AG04449 (cell line): Measurements from ENCODE around the gene MT1A.

Experiments used
- CTCF ChIA-PET: fragments of 350-600 bp; formaldehyde crosslinking; extraction: SDS; loops from one replicate; lab custom pipeline; 2021; ENCODE audit warnings: antibody characterized with exemption; lab: Yijun Ruan, JAX
- POLR2A ChIA-PET: fragments of 400-600, 350-600 bp; formaldehyde crosslinking; extraction: SDS; loops from one replicate; lab custom pipeline; 2020; ENCODE audit warnings: antibody characterized with exemption, inconsistent platforms; lab: Yijun Ruan, JAX
- DNase-seq: peaks from one replicate; pipeline ENCODE4 v3.0.0-alpha.2; 2010; ENCODE audit warnings: low read depth, low spot score
- H3K4me3 ChIP-seq: 2 replicates; pipeline ENCODE4 v1.5.1; 2011; ENCODE audit warnings: low read depth, mild to moderate bottlenecking, control low read depth, low read length
- TF ChIP-seq, protein P1 (sequence below): IDR thresholded peaks from one replicate; pipeline ENCODE4 v1.5.1; 2011; ENCODE audit warnings: mild to moderate bottlenecking, moderate library complexity, low read length, control low read depth, inconsistent platforms; ENCODE audit not compliant: insufficient read depth; ENCODE audit errors: missing control alignments

Gene MT1A

DNA sequence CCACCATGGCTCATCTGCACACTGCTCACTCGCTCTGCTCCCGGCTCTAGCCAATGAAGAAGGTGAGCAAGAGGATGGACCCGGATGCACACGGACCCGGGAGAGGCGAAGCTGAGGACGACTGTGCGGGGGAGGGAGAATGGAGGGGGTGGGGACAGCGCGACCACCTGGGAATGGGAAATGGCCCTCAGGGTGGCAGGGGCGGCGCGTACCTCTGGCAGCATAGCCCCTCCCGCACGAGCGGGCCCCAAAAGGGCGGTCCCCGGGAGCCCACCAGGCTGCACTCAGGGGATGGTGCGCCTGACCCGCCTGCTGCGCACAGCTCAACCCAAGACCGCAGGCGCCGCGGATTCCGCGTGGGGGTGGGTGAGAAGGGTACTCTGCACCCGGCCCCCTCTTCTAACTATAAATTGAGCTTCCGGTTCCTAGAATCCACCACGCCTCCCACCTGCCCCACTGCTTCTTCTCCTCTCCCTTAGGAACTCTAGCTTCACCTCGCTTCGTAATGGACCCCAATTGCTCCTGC is 37.3 kb downstream of the MT1A start:
- ChIA-PET CTCF (interaction anchor here (1.3 to 1.7 kb wide), 2 partner anchors 22 to 26 kb away, joined by 3 to 5 read pairs; no protein-coding TSS in a partner anchor), POLR2A (no interaction called here)
- H3K4me3 ChIP-seq = no peak overlapping the region
- TF ChIP-seq, protein P1, sequence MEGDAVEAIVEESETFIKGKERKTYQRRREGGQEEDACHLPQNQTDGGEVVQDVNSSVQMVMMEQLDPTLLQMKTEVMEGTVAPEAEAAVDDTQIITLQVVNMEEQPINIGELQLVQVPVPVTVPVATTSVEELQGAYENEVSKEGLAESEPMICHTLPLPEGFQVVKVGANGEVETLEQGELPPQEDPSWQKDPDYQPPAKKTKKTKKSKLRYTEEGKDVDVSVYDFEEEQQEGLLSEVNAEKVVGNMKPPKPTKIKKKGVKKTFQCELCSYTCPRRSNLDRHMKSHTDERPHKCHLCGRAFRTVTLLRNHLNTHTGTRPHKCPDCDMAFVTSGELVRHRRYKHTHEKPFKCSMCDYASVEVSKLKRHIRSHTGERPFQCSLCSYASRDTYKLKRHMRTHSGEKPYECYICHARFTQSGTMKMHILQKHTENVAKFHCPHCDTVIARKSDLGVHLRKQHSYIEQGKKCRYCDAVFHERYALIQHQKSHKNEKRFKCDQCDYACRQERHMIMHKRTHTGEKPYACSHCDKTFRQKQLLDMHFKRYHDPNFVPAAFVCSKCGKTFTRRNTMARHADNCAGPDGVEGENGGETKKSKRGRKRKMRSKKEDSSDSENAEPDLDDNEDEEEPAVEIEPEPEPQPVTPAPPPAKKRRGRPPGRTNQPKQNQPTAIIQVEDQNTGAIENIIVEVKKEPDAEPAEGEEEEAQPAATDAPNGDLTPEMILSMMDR = no peak
- DNase-seq = no peak

DNA sequence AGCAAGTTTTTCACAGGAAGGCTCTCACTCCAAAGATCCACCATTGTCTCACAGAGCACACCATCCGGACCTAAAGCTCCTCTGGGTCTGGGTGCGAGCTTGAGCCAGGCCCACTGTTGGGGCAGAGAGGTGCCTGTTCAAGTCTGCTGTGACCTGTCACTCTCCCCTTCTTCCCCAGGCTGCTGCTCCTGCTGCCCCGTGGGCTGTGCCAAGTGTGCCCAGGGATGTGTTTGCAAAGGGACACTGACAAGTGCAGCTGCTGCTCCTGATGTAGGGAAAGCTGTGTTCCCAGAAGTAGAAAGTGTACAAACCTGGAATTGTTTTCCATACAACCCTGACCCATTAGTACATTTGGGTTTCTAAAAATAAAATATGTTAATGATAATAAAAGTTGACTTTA is 39.0 kb downstream of the MT1A start:
- CTCF ChIA-PET = interaction anchor here (1.1 to 1.2 kb wide), 4 partner anchors 25 to 113 kb away, joined by 3 to 5 read pairs (median 4); partner anchors contain the start of gene MT1E
- no peak for DNase-seq
- H3K4me3 ChIP-seq = no peak overlapping the region
- POLR2A ChIA-PET = no interaction called here
- TF ChIP-seq, protein P1 = no peak

DNA sequence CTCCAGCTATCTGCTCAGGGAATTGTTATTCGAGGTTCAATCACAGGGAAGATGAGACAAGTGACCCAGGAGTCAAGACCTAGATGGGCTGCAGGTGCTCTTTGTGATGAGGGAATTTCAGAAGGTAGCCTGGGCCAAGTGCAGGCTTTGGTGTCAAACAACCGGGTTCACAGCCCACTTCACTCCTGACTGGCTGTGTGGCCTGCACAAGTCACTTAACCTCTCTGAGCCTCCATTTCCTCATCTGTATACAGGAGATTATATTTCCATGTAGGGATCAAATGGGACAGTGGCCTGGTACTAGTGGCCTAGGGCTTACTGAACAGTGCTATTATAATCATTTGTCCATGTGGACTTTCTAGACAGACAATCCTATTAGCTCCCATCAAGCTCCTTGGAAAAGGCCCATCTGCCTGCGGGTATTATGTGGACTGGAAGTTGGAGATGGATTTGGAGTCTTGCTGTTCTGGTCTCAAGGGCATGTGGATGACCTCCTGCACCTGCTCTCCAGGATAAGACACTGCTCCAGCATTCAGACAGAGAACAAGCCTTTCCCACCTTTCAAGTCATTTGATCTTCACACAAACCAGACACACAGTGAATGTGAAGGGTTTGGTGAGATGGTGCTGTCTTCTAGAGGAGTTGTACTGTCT is 40.7 kb downstream of the MT1A start:
- CTCF ChIA-PET = interaction anchor here (1.3 to 2.1 kb wide), 3 partner anchors 16 to 165 kb away, joined by 3 to 7 read pairs (median 3); no protein-coding TSS in a partner anchor
- TF ChIP-seq, protein P1 = no peak
- H3K4me3 ChIP-seq = no peak overlapping the region
- POLR2A ChIA-PET = no interaction called here
- no peak for DNase-seq

DNA sequence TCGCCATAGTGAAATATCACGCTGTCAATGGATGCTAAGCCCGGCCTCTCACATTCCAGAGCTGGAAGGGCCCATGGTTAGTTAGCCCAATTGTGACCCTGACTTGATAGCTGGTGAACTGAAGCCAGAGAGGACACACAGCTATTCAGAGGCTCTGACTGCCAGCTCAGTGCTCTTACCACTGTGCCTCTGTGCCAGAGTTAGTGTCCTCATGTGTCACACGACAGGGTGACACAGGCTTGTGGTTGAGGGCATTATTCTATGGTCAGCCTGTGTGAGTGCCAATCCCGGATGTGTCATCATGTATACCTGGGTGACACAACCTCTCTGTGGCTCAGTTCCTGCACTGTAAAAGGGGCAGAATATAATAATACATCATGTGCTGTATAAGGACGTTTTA is 41.4 kb downstream of the MT1A start:
- POLR2A ChIA-PET = no interaction called here
- CTCF ChIA-PET = interaction anchor here (1.3 to 2.1 kb wide), 3 partner anchors 17 to 166 kb away, joined by 3 to 7 read pairs (median 3); no protein-coding TSS in a partner anchor
- H3K4me3 ChIP-seq = no peak overlapping the region
- no peak for DNase-seq
- TF ChIP-seq, protein P1 = no peak

DNA sequence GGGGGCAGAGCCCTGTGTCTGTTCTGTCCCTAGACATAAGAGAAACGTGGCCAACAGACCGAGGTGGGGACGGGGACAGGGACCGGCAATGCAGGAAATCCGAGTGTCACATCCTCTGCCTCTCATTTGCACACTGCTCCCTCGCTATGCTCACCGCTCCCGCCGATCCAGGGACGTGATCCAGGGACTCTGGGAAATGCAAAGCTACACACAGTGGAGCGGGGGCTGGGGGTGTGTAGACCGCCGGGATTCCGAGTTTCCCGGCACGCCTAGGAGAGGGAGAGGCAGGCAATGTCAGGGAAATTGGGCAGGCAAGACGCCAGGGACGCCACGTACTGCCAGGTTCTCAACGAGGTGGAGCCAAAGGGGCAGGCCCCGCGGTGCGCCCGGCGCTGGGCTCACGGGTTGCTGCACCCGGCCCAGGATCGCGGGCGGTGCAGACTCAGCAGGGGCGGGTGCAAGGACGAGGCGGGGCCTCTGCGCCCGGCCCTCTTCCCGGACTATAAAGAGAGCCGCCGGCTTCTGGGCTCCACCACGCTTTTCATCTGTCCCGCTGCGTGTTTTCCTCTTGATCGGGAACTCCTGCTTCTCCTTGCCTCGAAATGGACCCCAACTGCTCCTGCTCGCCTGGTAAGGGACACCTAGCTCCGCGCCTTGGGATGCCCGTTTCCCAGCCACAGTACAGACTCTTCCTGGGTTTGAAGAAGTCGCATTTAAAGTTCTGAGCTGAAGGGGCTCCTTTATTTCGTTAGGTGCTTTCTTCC is 43.7 kb downstream of the MT1A start, which contains the start of gene MT1X:
MT1X (plus strand) TSS at position 532 of the 764 bp plus-strand sequence; CDS start at position 603, 71 bp downstream.
- DNase-seq = peak; percentile 10
- TF ChIP-seq, protein P1 = no peak
- peak within 1 kb of the TSS; percentile 73 for H3K4me3 ChIP-seq
- CTCF ChIA-PET = interaction anchor here (4.2 kb wide), 1 partner anchor 20 kb away, joined by 32 read pairs; no protein-coding TSS in a partner anchor
- POLR2A ChIA-PET = interaction anchor here (0.7 to 4.6 kb wide), 6 partner anchors 12 to 74 kb away, joined by 3 to 25 read pairs (median 4); partner anchors contain the start of genes MT1E and MT2A
